HG03159 (cell line): Measurements from ENCODE around the gene ARHGEF26.

Experiments
- ATAC-seq: cut with Tn5 transposase; IDR thresholded peaks from one replicate; pipeline ENCODE4 v1.9.1; 2021; ENCODE audit warnings: mild to moderate bottlenecking, moderate library complexity; ENCODE audit not compliant: unreplicated experiment

ARHGEF26 gene

GRCh38 chr3:154115332-154115731 lies 5.9 kb upstream of the ARHGEF26 start:
- no peak for ATAC-seq

GRCh38 chr3:154119951-154120350 lies 1.2 kb upstream of the ARHGEF26 start:
- ATAC-seq = no peak

- ATAC-seq = peak; percentile 45
Measured at GRCh38 chr3:154121701-154122551, 736 bp downstream of the ARHGEF26 start.

- ATAC-seq = no peak
Measured at GRCh38 chr3:154122552-154122911, 1.3 kb downstream of the ARHGEF26 start.

- no peak for ATAC-seq
Measured at GRCh38 chr3:154122912-154123559, 1.8 kb downstream of the ARHGEF26 start.

GRCh38 chr3:154123906-154124305 lies 2.7 kb downstream of the ARHGEF26 start:
- ATAC-seq = no peak

- ATAC-seq = no peak
Measured at GRCh38 chr3:154125378-154126030, 4.3 kb downstream of the ARHGEF26 start.

- no peak for ATAC-seq
Measured at GRCh38 chr3:154126651-154127050, 5.5 kb downstream of the ARHGEF26 start.

GRCh38 chr3:154129625-154130024 lies 8.4 kb downstream of the ARHGEF26 start:
- ATAC-seq = no peak

- ATAC-seq = no peak
Measured at GRCh38 chr3:154130540-154130939, 9.3 kb downstream of the ARHGEF26 start.

- no peak for ATAC-seq
Measured at GRCh38 chr3:154131830-154132229, 10.6 kb downstream of the ARHGEF26 start.

GRCh38 chr3:154132777-154133375 lies 11.7 kb downstream of the ARHGEF26 start:
- ATAC-seq = no peak

- ATAC-seq = no peak
Measured at GRCh38 chr3:154135511-154136173, 14.5 kb downstream of the ARHGEF26 start.

- no peak for ATAC-seq
Measured at GRCh38 chr3:154137036-154137435, 15.8 kb downstream of the ARHGEF26 start.

- ATAC-seq = no peak
Measured at GRCh38 chr3:154139996-154140436, 18.8 kb downstream of the ARHGEF26 start.

- no peak for ATAC-seq
Measured at GRCh38 chr3:154142608-154143007, 21.4 kb downstream of the ARHGEF26 start.

- no peak for ATAC-seq
Measured at GRCh38 chr3:154143873-154144272, 22.7 kb downstream of the ARHGEF26 start.

GRCh38 chr3:154144825-154145465 lies 23.8 kb downstream of the ARHGEF26 start:
- ATAC-seq = no peak

GRCh38 chr3:154148541-154148940 lies 27.4 kb downstream of the ARHGEF26 start:
- no peak for ATAC-seq

- no peak for ATAC-seq
Measured at GRCh38 chr3:154149286-154149685, 28.1 kb downstream of the ARHGEF26 start.
